Osteoblast (primary cell): Measurements from ENCODE around the gene XAF1. TPM values are rescaled to one million over a fixed set of nuclear protein-coding genes. Genes with fewer than 3 reads are reported as not detected.

Experiments used
- DNase-seq: peaks from one replicate; pipeline ENCODE4 v3.0.0; 2011; ENCODE audit warnings: low spot score, mixed read lengths; ENCODE audit not compliant: insufficient read length; ENCODE audit errors: missing footprints
- H2AFZ ChIP-seq: 2 replicates; pipeline ENCODE4 v1.6.0; 2011; ENCODE audit warnings: mild to moderate bottlenecking, low read length
- H3K27ac ChIP-seq: 2 replicates; pipeline ENCODE4 v1.5.1; 2011; ENCODE audit warnings: mild to moderate bottlenecking, low read depth, low read length, moderate library complexity
- H3K27me3 ChIP-seq: 2 replicates; pipeline ENCODE4 v1.6.0; 2012; ENCODE audit warnings: mild to moderate bottlenecking, control low read depth, inconsistent platforms, low read length, moderate library complexity; ENCODE audit not compliant: insufficient read depth
- H3K36me3 ChIP-seq: 2 replicates; pipeline ENCODE4 v1.5.1; 2011; ENCODE audit warnings: mild to moderate bottlenecking, low read length, control low read depth, moderate library complexity; ENCODE audit not compliant: insufficient read depth
- H3K4me1 ChIP-seq: 2 replicates; pipeline ENCODE4 v1.5.1; 2011; ENCODE audit warnings: mild to moderate bottlenecking, low read length, control low read depth, moderate library complexity; ENCODE audit not compliant: insufficient read depth
- H3K4me2 ChIP-seq: 2 replicates; pipeline ENCODE4 v1.6.0; 2011; ENCODE audit warnings: mild to moderate bottlenecking, low read length; ENCODE audit not compliant: insufficient read depth
- H3K4me3 ChIP-seq: fragments of 200-600 bp; sonication (generic); 3 replicates; pipeline ENCODE4 v1.5.1; 2012; ENCODE audit warnings: mild to moderate bottlenecking, low read length, inconsistent platforms; ENCODE audit not compliant: insufficient read depth
- H3K79me2 ChIP-seq: 2 replicates; pipeline ENCODE4 v1.6.0; 2012; ENCODE audit warnings: mild to moderate bottlenecking, low read length, control low read depth, inconsistent platforms; ENCODE audit not compliant: insufficient read depth
- H3K9me3 ChIP-seq: 2 replicates; pipeline ENCODE4 v1.5.1; 2011; ENCODE audit warnings: low read depth, low read length, control low read depth
- H4K20me1 ChIP-seq: 2 replicates; pipeline ENCODE4 v1.6.0; 2012; ENCODE audit warnings: mild to moderate bottlenecking, low read length, control low read depth; ENCODE audit not compliant: insufficient read depth
- CTCF ChIP-seq: IDR thresholded peaks from 2 replicates; pipeline ENCODE4 v1.5.1; 2011; ENCODE audit warnings: mild to moderate bottlenecking, low read depth, low read length, moderate library complexity; ENCODE audit errors: extremely low read depth
- small RNA-seq: library from RNA; depleted of rRNA; stranded (forward); fragments of <200 nt; gene quantifications from one replicate; pipeline ENCODE3, GENCODE V24; 2012
- total RNA-seq: library from RNA; depleted of rRNA; stranded (reverse); fragments of >200 nt; gene quantifications from 2 replicates; pipeline ENCODE4 v1.2.3, GENCODE V29; 2012

The XAF1 gene
- total RNA-seq, 1 donor, result 48.5 TPM

GRCh38 chr17:6823011-6823442 is 67.2 kb downstream of the XAF1 start:
- no peaks in the 10 kb centered on the region for H4K20me1 ChIP-seq
- H2AFZ ChIP-seq, result peak overlapping the region; percentile 42
- H3K79me2 ChIP-seq, result no peaks in the 10 kb centered on the region
- H3K4me1 ChIP-seq, result peaks cover 10% of the 10 kb centered on the region
- peaks cover 3% of the 10 kb centered on the region for H3K9me3 ChIP-seq
- H3K4me2 ChIP-seq, result peak overlapping the region; percentile 41
- H3K27ac ChIP-seq, result no peak overlapping the region
- H3K36me3 ChIP-seq, result no peaks in the 10 kb centered on the region
- DNase-seq, result peak; percentile 84
- peaks cover 9% of the 10 kb centered on the region for H3K27me3 ChIP-seq
- TF ChIP-seq CTCF, result no peak
- H3K4me3 ChIP-seq, result no peak overlapping the region

Small RNA genes within 50 kb of the gene (small RNA-seq; reads per million reads assigned to genes)
- gene AC004706.2, result not detected

Other genes with a start within 250 kb of the XAF1 start
- gene PITPNM3, start 199.5 kb upstream of the XAF1 start, total RNA-seq, result 1.8 TPM in 2 replicates
- gene KIAA0753, start 115.3 kb upstream of the XAF1 start, total RNA-seq, result 17.0 and 23.6 TPM in 2 replicates
- 70.6 and 79.0 TPM in 2 replicates for gene TXNDC17, start 115.0 kb upstream of the XAF1 start, total RNA-seq
- 5.4 and 9.1 TPM in 2 replicates for gene MED31, start 104.4 kb upstream of the XAF1 start, total RNA-seq
- gene C17orf100, start 104.3 kb upstream of the XAF1 start, total RNA-seq, result 0.29 and 0.72 TPM in 2 replicates
- not detected in 2 replicates for gene SLC13A5, start 42.7 kb upstream of the XAF1 start, total RNA-seq
- 0.36 and 0.59 TPM in 2 replicates for gene FBXO39, start 20.2 kb downstream of the XAF1 start, total RNA-seq
- not detected in 2 replicates for gene TEKT1, start 75.7 kb downstream of the XAF1 start, total RNA-seq
- gene ALOX12, start 240.0 kb downstream of the XAF1 start, total RNA-seq, result not detected in 2 replicates